ENCODE results near the gene CDK5RAP2.

DNA sequence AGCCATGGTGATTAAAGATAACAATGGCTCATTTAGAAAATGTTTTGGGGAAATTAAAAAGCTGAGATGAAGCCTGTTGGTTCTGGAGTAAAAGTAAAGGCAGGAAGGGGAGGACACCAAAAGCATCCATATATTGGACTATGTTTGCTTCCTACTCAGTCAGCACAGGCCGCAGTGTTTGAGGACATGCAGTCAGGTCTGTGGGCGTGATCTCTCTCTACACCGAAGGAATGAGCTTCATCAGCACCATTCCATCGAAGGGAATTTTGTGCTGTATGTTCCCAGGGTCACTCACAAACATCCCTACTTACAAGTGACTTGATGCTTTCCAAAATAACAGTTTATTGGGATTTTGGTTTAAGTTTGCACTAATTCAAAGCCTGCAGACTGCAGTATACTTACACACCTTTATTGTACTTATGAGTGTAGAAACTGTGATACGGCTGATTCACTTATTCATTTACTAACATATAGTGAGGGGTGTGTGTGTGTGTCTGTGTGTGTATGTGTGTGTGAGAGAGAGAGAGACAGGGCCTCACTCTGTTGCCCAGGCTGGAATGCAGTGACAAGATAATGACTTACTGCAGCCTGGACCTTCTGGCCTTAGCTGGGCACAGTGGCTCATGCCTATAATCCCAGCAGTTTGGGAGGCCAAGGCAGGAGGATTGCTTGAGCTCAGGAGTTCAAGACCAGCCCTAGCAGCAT is 13.4 kb upstream of the CDK5RAP2 start:
- TF ChIP-seq, protein P1, sequence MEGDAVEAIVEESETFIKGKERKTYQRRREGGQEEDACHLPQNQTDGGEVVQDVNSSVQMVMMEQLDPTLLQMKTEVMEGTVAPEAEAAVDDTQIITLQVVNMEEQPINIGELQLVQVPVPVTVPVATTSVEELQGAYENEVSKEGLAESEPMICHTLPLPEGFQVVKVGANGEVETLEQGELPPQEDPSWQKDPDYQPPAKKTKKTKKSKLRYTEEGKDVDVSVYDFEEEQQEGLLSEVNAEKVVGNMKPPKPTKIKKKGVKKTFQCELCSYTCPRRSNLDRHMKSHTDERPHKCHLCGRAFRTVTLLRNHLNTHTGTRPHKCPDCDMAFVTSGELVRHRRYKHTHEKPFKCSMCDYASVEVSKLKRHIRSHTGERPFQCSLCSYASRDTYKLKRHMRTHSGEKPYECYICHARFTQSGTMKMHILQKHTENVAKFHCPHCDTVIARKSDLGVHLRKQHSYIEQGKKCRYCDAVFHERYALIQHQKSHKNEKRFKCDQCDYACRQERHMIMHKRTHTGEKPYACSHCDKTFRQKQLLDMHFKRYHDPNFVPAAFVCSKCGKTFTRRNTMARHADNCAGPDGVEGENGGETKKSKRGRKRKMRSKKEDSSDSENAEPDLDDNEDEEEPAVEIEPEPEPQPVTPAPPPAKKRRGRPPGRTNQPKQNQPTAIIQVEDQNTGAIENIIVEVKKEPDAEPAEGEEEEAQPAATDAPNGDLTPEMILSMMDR (IDR thresholded peaks at IDR 0.05): no peak
- no peak for TF ChIP-seq POLR2A (IDR thresholded peaks at IDR 0.05)
- TF ChIP-seq POLR2AphosphoS5 (IDR thresholded peaks at IDR 0.05): no peak
